ENCODE measurements around the gene CNTNAP2. TPM values are rescaled to one million over a fixed set of nuclear protein-coding genes. Genes with fewer than 3 reads are reported as not detected.

The CNTNAP2 gene
- total RNA-seq, 1 donor from 2014 or later: 9.2 TPM

DNA sequence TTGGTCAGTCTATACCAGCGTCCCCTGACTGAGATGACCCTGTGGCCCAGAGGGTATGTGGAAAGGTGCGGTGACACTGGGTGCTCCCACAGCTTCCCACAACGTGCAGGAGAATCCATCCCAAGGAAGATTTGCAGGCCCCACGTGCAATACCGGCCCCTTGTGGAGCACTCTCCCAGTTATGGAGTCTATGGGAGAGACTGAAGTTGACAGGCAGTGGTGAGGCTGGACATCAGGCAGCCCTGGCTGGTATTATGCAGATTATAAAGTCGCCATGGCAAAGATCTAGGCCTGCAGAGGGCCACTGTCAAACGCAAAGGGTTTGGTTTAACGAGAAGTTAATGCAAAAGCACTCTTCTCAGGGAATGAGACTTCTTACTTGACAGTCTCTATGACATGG lies 2039.2 kb downstream of the CNTNAP2 start:
- H3K4me3 ChIP-seq (ENCODE audit: low read depth, low read length): no peak overlapping the region
- TF ChIP-seq, protein P1, sequence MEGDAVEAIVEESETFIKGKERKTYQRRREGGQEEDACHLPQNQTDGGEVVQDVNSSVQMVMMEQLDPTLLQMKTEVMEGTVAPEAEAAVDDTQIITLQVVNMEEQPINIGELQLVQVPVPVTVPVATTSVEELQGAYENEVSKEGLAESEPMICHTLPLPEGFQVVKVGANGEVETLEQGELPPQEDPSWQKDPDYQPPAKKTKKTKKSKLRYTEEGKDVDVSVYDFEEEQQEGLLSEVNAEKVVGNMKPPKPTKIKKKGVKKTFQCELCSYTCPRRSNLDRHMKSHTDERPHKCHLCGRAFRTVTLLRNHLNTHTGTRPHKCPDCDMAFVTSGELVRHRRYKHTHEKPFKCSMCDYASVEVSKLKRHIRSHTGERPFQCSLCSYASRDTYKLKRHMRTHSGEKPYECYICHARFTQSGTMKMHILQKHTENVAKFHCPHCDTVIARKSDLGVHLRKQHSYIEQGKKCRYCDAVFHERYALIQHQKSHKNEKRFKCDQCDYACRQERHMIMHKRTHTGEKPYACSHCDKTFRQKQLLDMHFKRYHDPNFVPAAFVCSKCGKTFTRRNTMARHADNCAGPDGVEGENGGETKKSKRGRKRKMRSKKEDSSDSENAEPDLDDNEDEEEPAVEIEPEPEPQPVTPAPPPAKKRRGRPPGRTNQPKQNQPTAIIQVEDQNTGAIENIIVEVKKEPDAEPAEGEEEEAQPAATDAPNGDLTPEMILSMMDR (conservative IDR thresholded peaks at IDR 0.05; ENCODE audit: low read depth, low read length): no peak
- DNase-seq (ENCODE audit: low read depth): no peak

DNA sequence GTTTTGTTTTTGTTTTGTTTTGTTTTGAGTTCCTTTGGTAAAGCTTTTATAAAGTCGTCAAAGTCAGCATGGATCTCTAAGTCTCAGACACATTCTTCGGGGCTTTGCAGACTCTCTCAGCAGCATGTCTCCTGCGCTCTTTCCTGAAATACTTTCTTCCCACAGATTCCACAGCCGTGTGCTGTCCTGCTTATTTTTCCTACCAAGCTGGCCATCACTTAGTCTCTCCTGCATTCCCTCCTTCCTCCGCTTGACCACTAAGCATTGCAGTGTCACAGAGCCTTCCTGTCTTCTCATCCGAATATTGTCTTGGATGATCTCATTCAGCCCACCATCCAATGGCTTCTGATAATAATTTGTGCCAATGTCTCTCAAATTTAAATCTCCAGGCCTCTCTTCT lies 2039.6 kb downstream of the CNTNAP2 start:
- no peak for DNase-seq (ENCODE audit: low read depth)
- TF ChIP-seq, protein P1 (conservative IDR thresholded peaks at IDR 0.05; ENCODE audit: low read depth, low read length): no peak
- H3K4me3 ChIP-seq (ENCODE audit: low read depth, low read length): no peak overlapping the region

DNA sequence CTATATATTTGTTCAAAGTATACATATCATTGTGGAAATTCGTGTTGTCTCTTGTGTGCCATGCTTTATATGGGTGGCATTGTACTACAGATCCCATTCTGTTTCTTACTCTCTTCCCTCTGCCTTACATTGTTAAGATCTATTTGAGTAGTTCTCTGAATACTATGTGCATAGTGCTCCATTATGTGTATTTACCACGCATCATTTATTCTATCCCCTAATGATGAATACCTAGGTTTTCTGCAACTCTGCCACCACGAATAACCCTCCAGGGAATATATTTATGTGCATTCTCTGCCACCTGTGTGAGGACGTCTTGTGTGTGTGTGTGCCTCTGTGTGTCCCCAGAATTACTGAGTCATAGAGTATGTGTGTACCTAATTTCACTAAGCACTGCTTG lies 2042.7 kb downstream of the CNTNAP2 start:
- no peak for DNase-seq (ENCODE audit: low read depth)
- no peak overlapping the region for H3K4me3 ChIP-seq (ENCODE audit: low read depth, low read length)
- TF ChIP-seq, protein P1 (conservative IDR thresholded peaks at IDR 0.05; ENCODE audit: low read depth, low read length): no peak

DNA sequence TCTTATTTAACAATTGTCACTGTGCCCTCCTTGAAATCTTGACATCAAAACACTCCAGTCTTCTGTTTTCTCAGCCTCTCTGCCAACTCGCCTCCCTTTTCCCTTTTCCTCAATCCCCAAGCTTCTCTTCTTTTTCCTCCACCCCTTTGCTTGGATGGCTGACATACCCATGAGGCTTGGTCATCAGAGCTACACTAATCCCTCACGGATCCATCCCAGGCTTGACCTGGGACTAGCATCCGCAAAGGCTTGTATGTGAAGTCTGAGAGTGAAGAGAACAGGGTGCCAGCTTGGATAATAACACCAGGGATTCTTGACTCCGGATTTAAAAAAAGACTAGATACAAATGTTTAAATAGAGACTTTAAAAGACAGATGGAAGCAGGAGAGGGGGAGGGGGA lies 2045.2 kb downstream of the CNTNAP2 start:
- DNase-seq (ENCODE audit: low read depth): no peak
- TF ChIP-seq, protein P1 (conservative IDR thresholded peaks at IDR 0.05; ENCODE audit: low read depth, low read length): no peak
- no peak overlapping the region for H3K4me3 ChIP-seq (ENCODE audit: low read depth, low read length)

DNA sequence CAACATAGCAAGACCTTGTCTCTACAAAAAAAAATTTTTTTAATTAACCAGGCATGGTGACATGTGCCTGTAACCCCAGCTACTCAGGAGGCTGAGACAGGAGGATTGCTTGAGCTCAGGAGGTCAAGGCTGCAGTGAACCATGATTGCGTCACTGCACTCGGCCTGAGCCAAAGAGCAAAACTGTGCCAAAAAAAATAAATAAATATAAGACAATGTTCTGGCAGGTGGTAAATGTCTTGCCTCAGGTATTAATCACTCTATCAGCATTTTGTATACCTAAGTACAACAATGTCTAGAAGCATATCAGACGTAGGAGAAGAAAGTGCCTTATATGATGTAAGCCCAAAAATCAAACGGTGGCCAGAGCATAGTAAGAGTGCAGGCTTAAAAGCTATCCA lies 2046.2 kb downstream of the CNTNAP2 start:
- TF ChIP-seq, protein P1 (conservative IDR thresholded peaks at IDR 0.05; ENCODE audit: low read depth, low read length): no peak
- H3K4me3 ChIP-seq (ENCODE audit: low read depth, low read length): no peak overlapping the region
- no peak for DNase-seq (ENCODE audit: low read depth)

DNA sequence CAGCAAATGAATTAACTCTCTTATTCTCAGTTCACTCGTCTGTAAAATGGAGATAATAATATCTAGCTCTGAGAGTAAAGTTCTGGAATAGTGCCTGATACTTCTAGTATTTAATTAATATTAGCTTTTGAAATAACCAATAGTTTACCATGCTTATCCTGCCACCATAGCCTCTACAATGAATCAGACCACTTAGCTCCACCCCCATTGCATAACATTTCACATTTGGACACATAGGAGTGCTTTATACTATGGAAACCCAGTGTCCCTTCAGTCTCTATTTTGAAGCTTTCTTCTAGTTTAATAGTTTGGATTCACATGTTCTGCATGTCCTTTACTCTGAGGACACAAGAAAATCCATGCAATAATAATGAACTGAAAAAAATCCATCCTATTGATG lies 2046.6 kb downstream of the CNTNAP2 start:
- H3K4me3 ChIP-seq (ENCODE audit: low read depth, low read length): no peak overlapping the region
- DNase-seq (ENCODE audit: low read depth): no peak
- TF ChIP-seq, protein P1 (conservative IDR thresholded peaks at IDR 0.05; ENCODE audit: low read depth, low read length): no peak

DNA sequence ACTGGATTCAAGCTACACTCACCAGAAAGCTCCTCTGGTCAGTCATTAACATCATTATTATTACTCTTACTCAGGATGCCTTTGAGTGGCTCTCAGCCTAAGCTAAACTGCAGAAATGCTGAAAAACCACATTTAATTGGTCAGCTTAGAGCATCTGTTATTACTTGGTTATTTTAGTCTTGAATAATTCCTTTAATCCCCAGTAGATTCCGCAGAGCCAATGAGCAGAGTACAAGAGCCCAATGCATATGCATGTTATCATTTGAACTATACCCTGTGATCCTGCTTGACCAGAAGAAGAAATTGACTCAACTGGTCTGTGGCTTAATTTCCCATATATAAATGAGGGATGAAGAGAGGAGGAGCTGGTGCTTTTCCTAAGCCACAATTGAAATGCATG lies 2056.3 kb downstream of the CNTNAP2 start:
- TF ChIP-seq, protein P1 (conservative IDR thresholded peaks at IDR 0.05; ENCODE audit: low read depth, low read length): no peak
- H3K4me3 ChIP-seq (ENCODE audit: low read depth, low read length): no peak overlapping the region
- no peak for DNase-seq (ENCODE audit: low read depth)
